GM18502 (cell line): Measurements from ENCODE around the gene C17orf67.

Source experiments
- ATAC-seq: cut with Tn5 transposase; IDR thresholded peaks from one replicate; pipeline ENCODE4 v1.9.1; 2021; ENCODE audit warnings: mild to moderate bottlenecking; ENCODE audit not compliant: unreplicated experiment, poor library complexity

C17orf67 gene

GRCh38 chr17:56834380-56835263 is 902 bp upstream of the C17orf67 start:
- ATAC-seq: peak; percentile 34

GRCh38 chr17:56833057-56833808 is 487 bp downstream of the C17orf67 start:
- peak; percentile 55 for ATAC-seq

- ATAC-seq: no peak
Measured at GRCh38 chr17:56832446-56832845, 1.3 kb downstream of the C17orf67 start.

- no peak for ATAC-seq
Measured at GRCh38 chr17:56831369-56832095, 2.2 kb downstream of the C17orf67 start.

GRCh38 chr17:56830726-56831368 is 2.9 kb downstream of the C17orf67 start:
- no peak for ATAC-seq

GRCh38 chr17:56826611-56827414 is 6.9 kb downstream of the C17orf67 start:
- no peak for ATAC-seq

GRCh38 chr17:56824503-56824902 is 9.2 kb downstream of the C17orf67 start:
- ATAC-seq: no peak

- no peak for ATAC-seq
Measured at GRCh38 chr17:56823848-56824247, 9.9 kb downstream of the C17orf67 start.

GRCh38 chr17:56822725-56823124 is 11.0 kb downstream of the C17orf67 start:
- no peak for ATAC-seq

- ATAC-seq: no peak
Measured at GRCh38 chr17:56821847-56822534, 11.7 kb downstream of the C17orf67 start.

- ATAC-seq: no peak
Measured at GRCh38 chr17:56820207-56820606, 13.5 kb downstream of the C17orf67 start.

- ATAC-seq: peak; percentile 86
Measured at GRCh38 chr17:56819431-56820145, 14.1 kb downstream of the C17orf67 start.

GRCh38 chr17:56819030-56819429 is 14.7 kb downstream of the C17orf67 start:
- ATAC-seq: no peak

GRCh38 chr17:56817066-56817465 is 16.7 kb downstream of the C17orf67 start:
- no peak for ATAC-seq

- no peak for ATAC-seq
Measured at GRCh38 chr17:56815711-56816110, 18.0 kb downstream of the C17orf67 start.

- no peak for ATAC-seq
Measured at GRCh38 chr17:56812901-56813388, 20.8 kb downstream of the C17orf67 start.

GRCh38 chr17:56810891-56811775 is 22.6 kb downstream of the C17orf67 start:
- no peak for ATAC-seq
